Measurements from ENCODE around the gene MOG. TPM values are rescaled to one million over a fixed set of nuclear protein-coding genes. Genes with fewer than 3 reads are reported as not detected.

Gene MOG
- not detected in 2 replicates for total RNA-seq (2012; rRNA removed)

- Histone ChIP-seq H3K36me3 (ENCODE audit: insufficient read depth, low read length) (no peaks in the 10 kb centered on the region), H3K4me1 (ENCODE audit: control insufficient read depth, insufficient read depth, low read length) (no peaks in the 10 kb centered on the region), H3K27me3 (ENCODE audit: control insufficient read depth, insufficient read depth, low read length) (peaks cover 32% of the 10 kb centered on the region)
Observed at GRCh38 chr6:29656798-29657197, at the start of gene MOG. MOG (plus strand) TSS chr6:29657092; CDS start chr6:29657210, 118 bp downstream.

DNA sequence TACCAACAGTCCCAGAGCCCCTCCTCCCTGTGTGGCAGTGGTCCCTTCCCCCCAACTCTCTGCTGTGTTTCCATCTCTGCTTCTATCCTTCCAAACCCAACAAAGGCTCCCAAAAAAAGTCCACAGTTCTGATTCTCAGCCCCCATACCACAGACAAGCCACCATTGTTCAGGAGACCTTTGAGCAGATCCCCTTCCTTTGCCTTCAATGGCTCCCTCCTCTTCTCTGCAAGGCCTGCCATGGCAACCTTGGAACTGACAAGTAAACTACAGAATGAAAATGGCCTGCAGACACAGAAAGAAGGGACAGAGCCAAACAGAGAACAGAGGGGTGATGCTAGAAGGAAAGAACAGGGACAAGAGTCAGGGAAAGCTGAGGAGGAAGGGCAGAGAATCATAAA is 48.8 kb upstream of the MOG start:
- Histone ChIP-seq H3K4me1 (ENCODE audit: control insufficient read depth, insufficient read depth, low read length) (no peaks in the 10 kb centered on the region), H3K36me3 (ENCODE audit: insufficient read depth, low read length) (peaks cover 76% of the 10 kb centered on the region), H3K9ac (ENCODE audit: low read depth, low read length) (no peak overlapping the region)

More at GRCh38 chr6:29656798-29657197, at the start of gene MOG:
- no peak within 1 kb of the TSS for H3K4me3 ChIP-seq (ENCODE audit: low read length)
- no peak within 1 kb of the TSS for H3K4me2 ChIP-seq (ENCODE audit: low read length)
- no peaks in the 10 kb centered on the region for H3K9me3 ChIP-seq (replicated peaks; ENCODE audit: low read length)
- H3K9ac ChIP-seq (ENCODE audit: low read depth, low read length) = no peak within 1 kb of the TSS

GRCh38 chr6:29610540-29610939 is 46.4 kb upstream of the MOG start:
- Histone ChIP-seq H3K4me2 (ENCODE audit: low read length) (no peak overlapping the region), H3K9me3 (replicated peaks; ENCODE audit: low read length) (no peaks in the 10 kb centered on the region), H3K9ac (ENCODE audit: low read depth, low read length) (no peak overlapping the region), H3K36me3 (ENCODE audit: insufficient read depth, low read length) (peaks cover 71% of the 10 kb centered on the region), H3K27me3 (ENCODE audit: control insufficient read depth, insufficient read depth, low read length) (no peaks in the 10 kb centered on the region), H3K4me1 (ENCODE audit: control insufficient read depth, insufficient read depth, low read length) (no peaks in the 10 kb centered on the region), H3K4me3 (ENCODE audit: low read length) (no peak overlapping the region)

More for the DNA sequence above, 48.8 kb upstream of the MOG start:
- no peak overlapping the region for H3K4me3 ChIP-seq (ENCODE audit: low read length)
- no peaks in the 10 kb centered on the region for H3K27me3 ChIP-seq (ENCODE audit: control insufficient read depth, insufficient read depth, low read length)
- no peak overlapping the region for H3K4me2 ChIP-seq (ENCODE audit: low read length)
- no peaks in the 10 kb centered on the region for H3K9me3 ChIP-seq (replicated peaks; ENCODE audit: low read length)

DNA sequence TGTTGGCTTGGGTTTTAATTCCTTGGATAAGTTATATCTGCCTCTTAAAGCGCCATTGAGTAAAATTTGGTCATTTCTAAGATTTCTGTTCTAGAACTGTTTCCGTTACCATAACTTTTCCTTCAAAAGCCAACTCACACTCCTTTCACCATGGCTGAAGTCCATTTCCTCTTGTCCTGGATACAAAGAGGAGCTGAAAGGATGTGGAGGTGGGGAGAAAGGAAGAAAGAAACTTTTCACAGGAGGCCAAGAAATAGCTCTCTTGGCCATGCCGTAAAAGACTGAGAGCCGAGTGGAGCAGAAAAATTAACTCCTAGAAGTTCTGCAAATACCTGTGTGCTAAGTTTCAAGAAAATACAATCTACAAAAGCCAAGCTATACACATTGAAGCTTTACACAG is 45.5 kb upstream of the MOG start:
- Histone ChIP-seq H3K9ac (ENCODE audit: low read depth, low read length) (no peak overlapping the region), H3K9me3 (replicated peaks; ENCODE audit: low read length) (no peaks in the 10 kb centered on the region), H3K36me3 (ENCODE audit: insufficient read depth, low read length) (peaks cover 62% of the 10 kb centered on the region), H3K4me2 (ENCODE audit: low read length) (no peak overlapping the region), H3K4me1 (ENCODE audit: control insufficient read depth, insufficient read depth, low read length) (no peaks in the 10 kb centered on the region), H3K27me3 (ENCODE audit: control insufficient read depth, insufficient read depth, low read length) (no peaks in the 10 kb centered on the region), H3K4me3 (ENCODE audit: low read length) (no peak overlapping the region)

DNA sequence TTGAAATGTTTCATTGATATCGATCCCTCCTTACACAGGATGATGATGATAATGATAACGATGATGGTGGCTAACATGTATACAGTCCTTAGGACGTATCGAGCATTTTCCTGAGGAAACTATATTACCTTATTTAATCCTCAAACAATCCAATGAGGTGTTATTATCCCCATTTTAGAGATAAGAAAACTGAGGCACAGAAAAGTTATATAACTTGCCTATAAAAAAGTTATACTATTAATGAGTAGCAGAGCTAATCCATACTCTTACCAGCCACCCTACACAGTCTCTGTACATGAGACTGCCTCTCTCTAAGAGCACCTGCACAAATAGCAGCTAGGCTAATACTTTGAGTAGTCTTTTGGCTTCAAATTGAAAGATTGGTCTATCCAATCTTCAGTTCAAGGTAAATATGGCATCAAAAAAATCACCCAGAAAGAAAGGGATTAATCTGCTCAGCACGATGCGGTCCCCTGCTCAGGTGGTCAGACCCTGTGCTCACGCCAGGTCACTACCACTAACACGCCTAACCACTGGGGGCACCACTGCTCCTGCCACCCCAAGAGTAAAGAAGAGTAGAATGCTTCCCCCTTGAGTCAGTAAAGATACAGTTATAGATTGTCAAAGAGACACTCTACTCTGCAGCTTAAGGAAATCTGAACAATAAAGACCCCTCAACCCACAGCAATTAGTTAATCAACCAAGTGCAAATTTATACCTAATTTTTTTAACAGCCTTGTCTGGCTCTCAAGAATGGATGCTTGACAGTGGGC is 38.9 kb upstream of the MOG start:
- H3K36me3 ChIP-seq (ENCODE audit: insufficient read depth, low read length) = peaks cover 55% of the 10 kb centered on the region

DNA sequence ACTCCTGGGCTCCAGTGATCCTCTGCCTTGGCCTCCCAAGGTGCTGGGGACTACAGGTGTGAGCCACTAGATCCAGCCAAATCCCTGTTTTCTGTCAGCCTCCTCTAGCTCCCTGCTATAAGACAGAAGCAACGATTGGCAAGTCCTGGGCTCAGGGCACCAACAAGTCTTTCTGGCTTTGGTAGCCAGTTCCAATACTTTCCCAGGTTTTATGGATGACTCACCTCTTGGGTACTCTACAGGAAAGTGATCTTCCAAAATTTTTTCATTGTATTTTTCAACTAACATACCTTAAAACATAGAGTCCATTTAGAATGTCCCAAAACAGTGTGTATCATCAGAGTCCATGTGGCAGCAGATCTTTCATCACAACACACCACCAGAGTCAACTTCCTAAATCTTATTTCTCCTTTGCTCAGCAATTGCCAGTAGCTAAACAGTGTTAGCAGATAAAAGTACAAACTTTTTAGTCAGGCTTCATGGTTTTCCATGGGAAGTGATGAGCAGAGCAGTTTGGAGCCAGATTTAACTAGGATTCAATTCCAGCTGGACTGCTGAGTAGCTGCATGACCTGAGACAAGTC is 37.2 kb upstream of the MOG start:
- H3K9ac ChIP-seq (ENCODE audit: low read depth, low read length) = no peak overlapping the region
- peaks cover 45% of the 10 kb centered on the region for H3K36me3 ChIP-seq (ENCODE audit: insufficient read depth, low read length)
- no peaks in the 10 kb centered on the region for H3K4me1 ChIP-seq (ENCODE audit: control insufficient read depth, insufficient read depth, low read length)
- no peak overlapping the region for H3K4me3 ChIP-seq (ENCODE audit: low read length)
- no peak overlapping the region for H3K4me2 ChIP-seq (ENCODE audit: low read length)
- no peaks in the 10 kb centered on the region for H3K27me3 ChIP-seq (ENCODE audit: control insufficient read depth, insufficient read depth, low read length)
- no peaks in the 10 kb centered on the region for H3K9me3 ChIP-seq (replicated peaks; ENCODE audit: low read length)

More for the DNA sequence above, 38.9 kb upstream of the MOG start:
- Histone ChIP-seq H3K9me3 (replicated peaks; ENCODE audit: low read length) (no peaks in the 10 kb centered on the region), H3K4me3 (ENCODE audit: low read length) (no peak overlapping the region), H3K4me1 (ENCODE audit: control insufficient read depth, insufficient read depth, low read length) (no peaks in the 10 kb centered on the region), H3K27me3 (ENCODE audit: control insufficient read depth, insufficient read depth, low read length) (no peaks in the 10 kb centered on the region), H3K4me2 (ENCODE audit: low read length) (no peak overlapping the region), H3K9ac (ENCODE audit: low read depth, low read length) (no peak overlapping the region)

GRCh38 chr6:29620630-29621029 is 36.3 kb upstream of the MOG start:
- no peak overlapping the region for H3K4me2 ChIP-seq (ENCODE audit: low read length)
- H3K9me3 ChIP-seq (replicated peaks; ENCODE audit: low read length) = no peaks in the 10 kb centered on the region
- no peak overlapping the region for H3K9ac ChIP-seq (ENCODE audit: low read depth, low read length)
- no peaks in the 10 kb centered on the region for H3K4me1 ChIP-seq (ENCODE audit: control insufficient read depth, insufficient read depth, low read length)
- peaks cover 43% of the 10 kb centered on the region for H3K36me3 ChIP-seq (ENCODE audit: insufficient read depth, low read length)
- no peaks in the 10 kb centered on the region for H3K27me3 ChIP-seq (ENCODE audit: control insufficient read depth, insufficient read depth, low read length)
- H3K4me3 ChIP-seq (ENCODE audit: low read length) = no peak overlapping the region

- Histone ChIP-seq H3K9me3 (replicated peaks; ENCODE audit: low read length) (no peaks in the 10 kb centered on the region), H3K4me2 (ENCODE audit: low read length) (no peak overlapping the region), H3K9ac (ENCODE audit: low read depth, low read length) (no peak overlapping the region), H3K4me1 (ENCODE audit: control insufficient read depth, insufficient read depth, low read length) (peaks cover 8% of the 10 kb centered on the region), H3K36me3 (ENCODE audit: insufficient read depth, low read length) (peaks cover 37% of the 10 kb centered on the region), H3K4me3 (ENCODE audit: low read length) (no peak overlapping the region), H3K27me3 (ENCODE audit: control insufficient read depth, insufficient read depth, low read length) (no peaks in the 10 kb centered on the region)
Observed at GRCh38 chr6:29624520-29624961, 32.4 kb upstream of the MOG start.

DNA sequence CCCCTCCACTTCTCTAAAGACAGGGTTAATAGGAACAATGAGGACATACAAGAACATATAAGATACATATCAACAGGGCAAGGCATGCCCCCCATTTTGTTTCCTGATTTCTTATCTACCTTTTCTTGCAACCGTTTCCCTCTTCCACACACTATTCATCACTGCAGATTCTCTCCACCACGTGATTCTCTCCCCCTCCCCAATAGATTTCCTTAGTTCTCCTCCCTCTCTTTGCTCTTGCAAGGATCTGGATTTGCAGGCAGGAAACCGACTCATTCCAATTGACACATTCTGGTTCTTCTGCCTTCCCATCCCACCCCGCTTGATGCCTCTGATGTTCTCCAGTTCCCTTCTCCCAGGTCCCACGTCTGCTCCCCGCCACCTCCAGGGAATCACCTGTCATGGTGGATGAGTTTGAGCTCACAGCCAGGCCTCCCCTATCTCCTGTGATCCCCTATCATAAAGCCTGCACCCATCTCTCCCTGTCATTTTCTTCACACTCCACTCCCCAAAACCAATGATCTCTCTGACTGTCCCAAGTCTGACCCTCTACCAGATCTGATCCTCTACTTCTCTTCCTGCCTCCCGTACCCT is 31.5 kb upstream of the MOG start:
- Histone ChIP-seq H3K27me3 (ENCODE audit: control insufficient read depth, insufficient read depth, low read length) (no peaks in the 10 kb centered on the region), H3K4me2 (ENCODE audit: low read length) (no peak overlapping the region), H3K4me3 (ENCODE audit: low read length) (no peak overlapping the region), H3K4me1 (ENCODE audit: control insufficient read depth, insufficient read depth, low read length) (peaks cover 10% of the 10 kb centered on the region), H3K9ac (ENCODE audit: low read depth, low read length) (no peak overlapping the region), H3K9me3 (replicated peaks; ENCODE audit: low read length) (no peaks in the 10 kb centered on the region), H3K36me3 (ENCODE audit: insufficient read depth, low read length) (peaks cover 28% of the 10 kb centered on the region)

DNA sequence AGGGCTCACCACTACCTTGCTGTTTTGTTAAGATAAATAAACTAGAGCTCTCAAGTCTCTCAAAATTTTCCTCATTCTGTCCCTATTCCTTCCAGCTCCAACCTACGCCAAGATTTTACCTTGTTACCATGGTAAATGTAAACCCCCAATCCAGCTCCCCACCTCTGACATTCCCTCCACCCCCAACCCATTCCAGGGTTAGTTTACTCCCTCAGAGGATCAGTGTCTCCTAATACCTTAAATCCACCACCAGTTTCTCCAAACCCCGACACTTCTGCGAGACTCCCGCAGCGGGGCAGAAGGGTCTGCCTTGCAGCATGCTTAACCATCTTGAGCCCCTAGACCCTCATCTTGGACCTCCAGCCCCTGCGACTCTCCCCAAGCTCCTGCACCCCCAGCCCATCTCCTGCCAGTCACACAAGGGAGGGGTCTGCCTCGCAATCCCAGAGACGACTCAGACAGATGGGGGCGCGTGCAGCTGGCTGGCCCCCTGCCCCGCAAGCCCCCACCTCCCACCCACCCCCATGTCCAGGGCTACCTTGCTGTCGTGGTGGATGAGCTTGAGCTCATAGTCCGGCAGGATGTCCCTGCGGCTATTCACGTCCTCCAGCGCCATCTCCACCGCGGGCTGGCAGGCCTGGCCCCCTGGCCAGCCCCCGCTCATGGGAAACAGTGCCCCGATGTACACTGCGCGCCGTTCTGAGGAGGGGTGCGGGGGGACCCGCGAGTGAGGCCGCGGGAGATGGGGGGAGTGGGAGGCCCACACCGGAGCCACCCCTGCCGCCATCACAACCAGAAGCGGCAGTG is 29.7 kb upstream of the MOG start:
- no peaks in the 10 kb centered on the region for H3K9me3 ChIP-seq (replicated peaks; ENCODE audit: low read length)
- H3K27me3 ChIP-seq (ENCODE audit: control insufficient read depth, insufficient read depth, low read length) = no peaks in the 10 kb centered on the region
- peak overlapping the region; percentile 94 for H3K4me2 ChIP-seq (ENCODE audit: low read length)
- peaks cover 13% of the 10 kb centered on the region for H3K36me3 ChIP-seq (ENCODE audit: insufficient read depth, low read length)
- H3K4me1 ChIP-seq (ENCODE audit: control insufficient read depth, insufficient read depth, low read length) = peaks cover 19% of the 10 kb centered on the region
- H3K4me3 ChIP-seq (ENCODE audit: low read length) = peak overlapping the region; percentile 78
- peak overlapping the region; percentile 80 for H3K9ac ChIP-seq (ENCODE audit: low read depth, low read length)

DNA sequence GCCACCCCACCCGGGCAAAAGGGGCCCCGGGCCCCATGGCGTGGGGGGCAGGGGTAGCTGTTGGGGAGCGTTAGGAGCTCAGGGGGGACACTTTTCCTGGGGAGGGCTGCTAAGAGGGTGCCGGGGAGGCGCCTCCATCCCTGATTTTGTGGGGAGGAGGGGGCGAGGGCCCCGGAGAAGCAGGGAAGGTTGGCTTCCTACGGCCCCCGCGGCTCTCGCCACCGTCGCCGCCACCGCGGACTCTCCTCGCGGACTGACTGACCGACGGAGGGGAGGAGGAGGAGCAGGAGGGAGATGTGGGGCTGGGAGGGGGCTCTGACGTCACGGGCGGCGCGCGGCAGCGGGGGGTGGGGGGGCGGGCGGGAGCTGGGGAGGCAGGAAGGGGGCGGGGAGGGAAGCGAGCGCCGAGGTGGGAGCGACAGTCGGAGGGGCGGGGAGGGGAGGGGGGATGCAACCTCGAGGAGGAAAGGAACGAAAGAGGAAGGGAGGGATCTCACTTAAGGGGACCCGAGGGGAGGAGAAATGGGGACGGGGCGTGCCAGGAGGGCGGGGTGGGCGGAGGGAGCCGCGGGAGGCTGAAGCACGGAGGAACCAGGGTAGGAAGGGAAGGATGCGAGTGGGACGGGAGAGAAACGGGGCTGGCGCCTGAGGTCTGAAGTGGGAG is 29.0 kb upstream of the MOG start:
- H3K4me1 ChIP-seq (ENCODE audit: control insufficient read depth, insufficient read depth, low read length) = peaks cover 19% of the 10 kb centered on the region
- peak overlapping the region; percentile 80 for H3K9ac ChIP-seq (ENCODE audit: low read depth, low read length)

More for the DNA sequence above, 29.0 kb upstream of the MOG start:
- H3K9me3 ChIP-seq (replicated peaks; ENCODE audit: low read length) = no peaks in the 10 kb centered on the region
- peak overlapping the region; percentile 94 for H3K4me2 ChIP-seq (ENCODE audit: low read length)
- peak overlapping the region; percentile 78 for H3K4me3 ChIP-seq (ENCODE audit: low read length)
- H3K27me3 ChIP-seq (ENCODE audit: control insufficient read depth, insufficient read depth, low read length) = no peaks in the 10 kb centered on the region
- H3K36me3 ChIP-seq (ENCODE audit: insufficient read depth, low read length) = peaks cover 5% of the 10 kb centered on the region
